HepG2 (cell line): ENCODE results near the gene STK32C. TPM values are rescaled to one million over a fixed set of nuclear protein-coding genes. Genes with fewer than 3 reads are reported as not detected.

Experiments
- ATAC-seq: fragments of 200-7000 bp; cut with Tn5 transposase; 3 replicates; pipeline ENCODE4 v1.9.1; 2020; ENCODE audit warnings: mild to moderate bottlenecking, moderate library complexity
- BruUV-seq: library from RNA; stranded (reverse); fragments of 400-500 nt; replicated peaks from 2 replicates; lab custom pipeline; 2021; lab: Mats Ljungman, UMichigan
- CTCF ChIA-PET: fragments of 300-600 bp; formaldehyde crosslinking; extraction: SDS; loops from one replicate; lab custom pipeline; 2021; ENCODE audit warnings: low total read pairs, inconsistent platforms, low intra/inter-chr PET ratio; lab: Yijun Ruan, JAX
- POLR2A ChIA-PET: fragments of 350-600 bp; sonication (Branson Sonifier 250); formaldehyde crosslinking; loops from one replicate; lab custom pipeline; 2020; ENCODE audit warnings: antibody characterized with exemption, inconsistent platforms; lab: Yijun Ruan, JAX
- DNase-seq: peaks from one replicate; pipeline ENCODE4 v3.0.0-alpha.2; 2015; ENCODE audit warnings: low spot score
- FAIRE-seq: peaks from 3 replicates; lab custom pipeline; 2011; peaks lifted over from hg19 to GRCh38; lab: Jason Lieb, UNC
- H2AFZ ChIP-seq: one replicate; pipeline ENCODE4 v1.6.1; 2011; ENCODE audit warnings: low read length, inconsistent platforms
- H3K27ac ChIP-seq: fragments of 300-600 bp; 3 replicates; pipeline ENCODE4 v1.8.0; 2011; ENCODE audit warnings: mixed run types, mild to moderate bottlenecking, mixed read lengths, low read length, inconsistent platforms; ENCODE audit not compliant: insufficient read depth; ENCODE audit errors: extremely low read length
- H3K27me3 ChIP-seq, 2 experiments: fragments of 200-600 bp in 1 of 2; 2 replicates in 1 of 2; 3 replicates in 1 of 2; pipeline versions ENCODE4 v1.6.0 to v1.8.0; 2011; ENCODE audit warnings: low read length in 2 of 2, mild to moderate bottlenecking in 2 of 2, moderate library complexity in 2 of 2, inconsistent platforms in 1 of 2; ENCODE audit not compliant: insufficient read depth in 2 of 2, control insufficient read depth in 1 of 2
- H3K36me3 ChIP-seq, 2 experiments: fragments of 200-600 bp in 1 of 2; replicated peaks in 1 of 2; 2 replicates in 1 of 2; 3 replicates in 1 of 2; pipeline versions ENCODE4 v1.5.1 to v1.8.0; 2011; ENCODE audit warnings: low read length in 2 of 2, inconsistent platforms in 1 of 2; ENCODE audit not compliant: insufficient read depth in 2 of 2, control insufficient read depth in 1 of 2
- H3K4me1 ChIP-seq: 2 replicates; pipeline ENCODE4 v1.5.1; 2012; ENCODE audit warnings: low read length, inconsistent platforms; ENCODE audit not compliant: insufficient read depth
- H3K4me2 ChIP-seq: 2 replicates; pipeline ENCODE4 v1.6.0; 2011; ENCODE audit warnings: low read depth, low read length, inconsistent platforms
- H3K4me3 ChIP-seq, 3 experiments: fragments of 200-600 bp in 1 of 3; sonication (generic), shearing (Covaris generic) in 1 of 3; replicated peaks in 1 of 3; 2 replicates each; pipeline ENCODE4 v1.5.1; 2011 to 2016; ENCODE audit warnings: low read length in 3 of 3, inconsistent platforms in 2 of 3, low read depth in 2 of 3, mild to moderate bottlenecking in 2 of 3, control low read depth in 1 of 3, mixed read lengths in 1 of 3; ENCODE audit not compliant: insufficient read depth in 1 of 3
- H3K79me2 ChIP-seq: one replicate; pipeline ENCODE4 v1.6.1; 2011; ENCODE audit warnings: low read length, inconsistent platforms; ENCODE audit not compliant: insufficient read depth
- H3K9ac ChIP-seq: 2 replicates; pipeline ENCODE4 v1.6.0; 2011; ENCODE audit warnings: mild to moderate bottlenecking, low read depth, low read length, inconsistent platforms; ENCODE audit not compliant: insufficient read depth
- H3K9me3 ChIP-seq: 2 replicates; pipeline ENCODE4 v1.5.1; 2012; ENCODE audit warnings: mild to moderate bottlenecking, low read length
- H4K20me1 ChIP-seq: 2 replicates; pipeline ENCODE4 v1.6.0; 2011; ENCODE audit warnings: inconsistent platforms, mild to moderate bottlenecking, low read length, moderate library complexity; ENCODE audit not compliant: insufficient read depth
- ARHGAP35 ChIP-seq: sonication (generic); formaldehyde crosslinking; IDR thresholded peaks from 2 replicates; pipeline ENCODE4 v1.9.0; 2022; ENCODE audit warnings: mild to moderate bottlenecking, inconsistent platforms, moderate library complexity, missing genetic modification reagents, borderline replicate concordance
- FOXM1 ChIP-seq: sonication (generic); formaldehyde crosslinking; IDR thresholded peaks from 2 replicates; pipeline ENCODE4 v1.5.0; 2020; ENCODE audit warnings: missing genetic modification reagents
- MZF1 ChIP-seq: sonication (generic); formaldehyde crosslinking; IDR thresholded peaks from 2 replicates; pipeline ENCODE4 v1.8.1; 2023; ENCODE audit warnings: mild to moderate bottlenecking, missing genetic modification reagents, borderline replicate concordance
- SYNCRIP ChIP-seq: fragments of 200-400 bp; formaldehyde crosslinking; IDR thresholded peaks from 2 replicates; pipeline ENCODE4 v1.6.1; 2018; ENCODE audit warnings: mild to moderate bottlenecking, low read depth, low read length; ENCODE audit not compliant: insufficient read depth
- U2AF1 ChIP-seq: fragments of 200-400 bp; formaldehyde crosslinking; optimal IDR thresholded peaks from 2 replicates; pipeline ENCODE3; 2017; ENCODE audit warnings: mild to moderate bottlenecking, low read depth, low read length
- ZNF24 ChIP-seq: fragments of 450-650 bp; IDR thresholded peaks from 2 replicates; pipeline ENCODE4 v1.6.1; 2017; ENCODE audit warnings: antibody characterized with exemption, mild to moderate bottlenecking
- ZNF710 ChIP-seq: sonication (generic); formaldehyde crosslinking; IDR thresholded peaks from 2 replicates; pipeline ENCODE4 v1.5.0; 2020; ENCODE audit warnings: mild to moderate bottlenecking, missing genetic modification reagents, borderline replicate concordance
- ZNF788 ChIP-seq: sonication (generic); formaldehyde crosslinking; IDR thresholded peaks from 2 replicates; pipeline ENCODE4 v1.5.0; 2020; ENCODE audit warnings: mild to moderate bottlenecking, missing genetic modification reagents, borderline replicate concordance
- ZSCAN9 ChIP-seq: IDR thresholded peaks from 2 replicates; pipeline ENCODE4 v1.6.1; 2016; ENCODE audit warnings: borderline replicate concordance
- WGBS: methylation state at CpG from one replicate; pipeline ENCODE4 v1.1.6; 2017; ENCODE audit warnings: low lambda C conversion rate; 5-methylcytosine and 5-hydroxymethylcytosine counted together
- in situ Hi-C: cut with HindIII; loops from 2 replicates; pipeline ENCODE4 v1.10.0; 2017; ENCODE audit warnings: low pct_unique_long_range_greater_than_20kb; ENCODE audit not compliant: extremely low pct_ligation_motif_present
- intact Hi-C: fragments of 100-400 bp; cut with micrococcal nuclease; formaldehyde crosslinking; loops from one replicate; pipeline ENCODE4 v1.10.0; 2022; ENCODE audit not compliant: unreplicated experiment
- polyA plus RNA-seq, 8 experiments: library from polyadenylated mRNA; depleted of rRNA in 3 of 8; stranded (reverse) in 7 of 8; unstranded in 1 of 8; fragments of >200 nt; fragmentation: Illumina TruSeq in 4 of 8; extraction: Trizol in 4 of 8; gene quantifications; 2 replicates each; pipeline versions ENCODE4 v1.2.1 to v1.2.3, GENCODE V29; 2011 to 2016; ENCODE audit warnings: low read depth in 4 of 8, missing spikeins in 1 of 8, mixed read lengths in 1 of 8; ENCODE audit not compliant: insufficient read depth in 1 of 8
- total RNA-seq, 5 experiments: library from RNA; depleted of rRNA; stranded (reverse); fragments of >200 nt; fragmentation: Illumina TruSeq; extraction: Trizol; gene quantifications; 2 replicates each; pipeline ENCODE4 v1.2.3, GENCODE V29; 2016; ENCODE audit warnings: low read depth in 1 of 5

The STK32C gene
- total and polyA plus RNA-seq, 2 of the 13 experiments (the other 11 are each of a cell fraction or from before 2014, with no cell fraction given) = 10.9 to 19.4 TPM

GRCh38 chr10:132178672-132179545 is 128.8 kb downstream of the STK32C start (continued):
- TF ChIP-seq ZNF24 = no peak
- no peak for TF ChIP-seq ZSCAN9 (CRISPR knock-in tag)
- TF ChIP-seq ZNF788 (CRISPR knock-in tag) = no peak
- TF ChIP-seq FOXM1 = no peak

- POLR2A ChIA-PET = no interaction called here
- Histone ChIP-seq H3K4me3 (no peak overlapping the region), H4K20me1 (no peaks in the 10 kb centered on the region; the same call in 1 of the 2 replicates), H3K4me1 (peaks cover 60% of the 10 kb centered on the region), H3K4me2 (no peak overlapping the region), H2AFZ (no peak overlapping the region), H3K79me2 (no peaks in the 10 kb centered on the region), H3K27ac (no peak overlapping the region), H3K27me3 (peaks cover 0 to 36% of the 10 kb centered on the region in 2 experiments), H3K9ac (no peak overlapping the region), H3K36me3 (no peaks in the 10 kb centered on the region), H3K9me3 (no peaks in the 10 kb centered on the region)
- DNase-seq (no peak), FAIRE-seq (no peak), ATAC-seq (no peak)
- intact Hi-C loops = no loop called here
- CTCF ChIA-PET = no interaction called here
- 12% methylated on average over 5 of the region's 6 CpGs for WGBS
- no peak for TF ChIP-seq U2AF1
- no peak for TF ChIP-seq ARHGAP35 (CRISPR knock-in tag)
- TF ChIP-seq ZNF710 (CRISPR knock-in tag) = no peak
- TF ChIP-seq SYNCRIP = no peak
- TF ChIP-seq MZF1 (CRISPR knock-in tag) = no peak
- in situ Hi-C loops = no loop called here
- BruUV-seq = no TSS peak
These were observed 129.7 kb downstream of the STK32C start for GRCh38 chr10:132178046-132178445.
